ENCODE data around the gene ARID3A. TPM values are rescaled to one million over a fixed set of nuclear protein-coding genes. Genes with fewer than 3 reads are reported as not detected.

ARID3A gene
- polyA plus RNA-seq, 1 donor: 28.3 TPM

DNA sequence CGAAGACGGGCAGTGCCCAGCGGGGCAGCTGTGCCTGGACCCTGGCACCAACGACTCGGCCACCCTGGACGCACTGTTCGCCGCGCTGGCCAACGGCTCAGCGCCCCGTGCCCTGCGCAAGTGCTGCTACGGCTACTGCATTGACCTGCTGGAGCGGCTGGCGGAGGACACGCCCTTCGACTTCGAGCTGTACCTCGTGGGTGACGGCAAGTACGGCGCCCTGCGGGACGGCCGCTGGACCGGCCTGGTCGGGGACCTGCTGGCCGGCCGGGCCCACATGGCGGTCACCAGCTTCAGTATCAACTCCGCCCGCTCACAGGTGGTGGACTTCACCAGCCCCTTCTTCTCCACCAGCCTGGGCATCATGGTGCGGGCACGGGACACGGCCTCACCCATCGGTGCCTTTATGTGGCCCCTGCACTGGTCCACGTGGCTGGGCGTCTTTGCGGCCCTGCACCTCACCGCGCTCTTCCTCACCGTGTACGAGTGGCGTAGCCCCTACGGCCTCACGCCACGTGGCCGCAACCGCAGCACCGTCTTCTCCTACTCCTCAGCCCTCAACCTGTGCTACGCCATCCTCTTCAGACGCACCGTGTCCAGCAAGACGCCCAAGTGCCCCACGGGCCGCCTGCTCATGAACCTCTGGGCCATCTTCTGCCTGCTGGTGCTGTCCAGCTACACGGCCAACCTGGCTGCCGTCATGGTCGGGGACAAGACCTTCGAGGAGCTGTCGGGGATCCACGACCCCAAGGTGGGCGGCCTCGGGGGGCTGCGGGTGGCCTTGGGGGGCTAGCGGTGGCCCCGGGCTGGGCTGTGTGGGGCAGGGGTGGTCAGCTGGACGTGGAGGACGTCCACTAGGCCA is 79.2 kb downstream of the ARID3A start:
- DNase-seq: no peak

DNA sequence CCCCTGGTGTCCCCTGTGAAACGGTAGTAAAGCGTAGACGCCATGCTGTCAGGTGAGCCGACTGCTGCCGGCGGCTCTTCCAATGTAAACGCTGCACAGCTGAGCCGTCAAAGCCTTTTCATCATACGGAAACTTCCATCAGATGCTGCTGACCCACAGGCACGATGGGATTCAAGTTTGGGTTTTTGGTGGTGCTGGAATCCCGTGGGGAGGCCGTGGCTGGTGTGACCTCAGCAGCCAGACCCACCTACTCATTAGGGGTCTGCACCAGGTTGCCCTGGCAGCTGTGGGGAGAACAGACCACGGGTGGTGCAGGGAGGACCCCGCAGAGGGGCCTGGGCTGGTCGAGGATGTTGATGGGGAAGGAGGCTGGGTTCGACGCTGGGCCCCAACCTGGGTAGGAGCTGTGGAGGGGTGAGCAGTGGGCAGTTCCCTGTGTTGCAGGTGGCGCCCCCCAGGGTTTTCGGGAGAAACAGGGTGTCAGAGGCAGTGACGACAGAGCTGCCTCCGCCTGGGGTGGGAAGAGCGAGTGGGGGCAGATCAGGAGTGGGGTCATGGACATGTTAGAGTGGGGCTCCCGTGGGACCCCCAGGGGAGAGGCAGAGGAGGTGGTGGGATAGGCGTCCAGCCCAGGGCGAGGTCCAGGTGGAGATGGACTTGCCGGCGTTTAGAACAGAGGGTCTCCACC is 81.0 kb downstream of the ARID3A start:
- DNase-seq: no peak

DNA sequence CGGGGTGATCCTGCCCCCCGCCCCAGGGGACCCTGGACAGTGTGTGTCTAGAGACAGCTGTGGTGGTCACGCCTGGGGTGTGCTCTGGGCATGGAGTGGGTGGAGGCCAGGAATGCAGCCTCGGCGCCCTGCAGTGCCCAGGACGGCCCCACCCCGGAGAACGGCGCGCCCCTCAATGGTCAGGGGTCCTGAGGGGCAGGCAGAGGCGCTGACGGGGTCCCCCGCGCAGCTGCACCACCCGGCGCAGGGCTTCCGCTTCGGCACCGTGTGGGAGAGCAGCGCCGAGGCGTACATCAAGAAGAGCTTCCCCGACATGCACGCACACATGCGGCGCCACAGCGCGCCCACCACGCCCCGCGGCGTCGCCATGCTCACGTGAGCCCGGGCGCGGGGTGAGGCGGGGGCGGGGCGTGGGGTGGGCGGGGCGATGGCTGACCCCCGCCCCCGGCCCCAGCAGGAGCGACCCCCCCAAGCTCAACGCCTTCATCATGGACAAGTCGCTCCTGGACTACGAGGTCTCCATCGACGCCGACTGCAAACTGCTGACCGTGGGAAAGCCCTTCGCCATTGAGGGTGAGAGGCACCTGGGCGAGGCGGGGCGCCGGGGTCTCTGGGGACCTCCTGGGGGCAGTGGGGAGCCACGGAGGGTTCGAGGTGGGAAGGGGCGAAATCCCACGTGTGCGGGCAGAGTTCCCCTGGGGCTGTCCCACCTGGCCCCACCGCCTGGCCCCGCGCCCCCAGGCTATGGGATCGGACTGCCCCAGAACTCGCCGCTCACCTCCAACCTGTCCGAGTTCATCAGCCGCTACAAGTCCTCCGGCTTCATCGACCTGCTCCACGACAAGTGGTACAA is 81.8 kb downstream of the ARID3A start:
- no peak for DNase-seq

DNA sequence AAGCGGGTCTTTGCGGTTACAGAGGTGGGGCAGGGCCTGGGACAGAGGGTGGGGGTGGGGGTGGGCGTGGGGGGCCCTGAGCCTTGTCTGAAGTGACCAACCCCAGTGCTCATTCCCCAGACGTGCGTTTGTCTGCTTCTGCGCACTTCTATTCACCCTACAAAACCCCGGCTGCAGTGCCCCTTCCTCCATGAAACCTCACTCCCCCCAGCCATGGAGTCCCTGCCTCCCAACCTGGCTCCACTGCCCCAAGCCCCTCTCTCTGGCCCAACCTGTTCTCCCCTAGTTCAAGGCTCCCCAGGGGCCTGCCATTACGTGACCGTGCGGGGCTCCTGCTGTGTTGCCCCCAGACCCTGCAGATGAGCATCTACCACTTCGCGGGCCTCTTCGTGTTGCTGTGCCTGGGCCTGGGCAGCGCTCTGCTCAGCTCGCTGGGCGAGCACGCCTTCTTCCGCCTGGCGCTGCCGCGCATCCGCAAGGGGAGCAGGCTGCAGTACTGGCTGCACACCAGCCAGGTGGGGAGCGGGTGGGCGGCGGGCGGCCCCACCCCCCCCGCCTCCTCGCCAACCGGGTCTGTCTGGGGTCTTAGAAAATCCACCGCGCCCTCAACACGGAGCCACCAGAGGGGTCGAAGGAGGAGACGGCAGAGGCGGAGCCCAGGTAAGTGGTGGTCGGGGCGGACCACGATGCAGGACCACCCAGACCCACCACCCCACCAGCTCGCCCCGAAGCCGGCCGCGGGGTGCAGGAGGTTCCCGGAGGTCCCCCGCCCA is 82.6 kb downstream of the ARID3A start:
- DNase-seq: no peak

DNA sequence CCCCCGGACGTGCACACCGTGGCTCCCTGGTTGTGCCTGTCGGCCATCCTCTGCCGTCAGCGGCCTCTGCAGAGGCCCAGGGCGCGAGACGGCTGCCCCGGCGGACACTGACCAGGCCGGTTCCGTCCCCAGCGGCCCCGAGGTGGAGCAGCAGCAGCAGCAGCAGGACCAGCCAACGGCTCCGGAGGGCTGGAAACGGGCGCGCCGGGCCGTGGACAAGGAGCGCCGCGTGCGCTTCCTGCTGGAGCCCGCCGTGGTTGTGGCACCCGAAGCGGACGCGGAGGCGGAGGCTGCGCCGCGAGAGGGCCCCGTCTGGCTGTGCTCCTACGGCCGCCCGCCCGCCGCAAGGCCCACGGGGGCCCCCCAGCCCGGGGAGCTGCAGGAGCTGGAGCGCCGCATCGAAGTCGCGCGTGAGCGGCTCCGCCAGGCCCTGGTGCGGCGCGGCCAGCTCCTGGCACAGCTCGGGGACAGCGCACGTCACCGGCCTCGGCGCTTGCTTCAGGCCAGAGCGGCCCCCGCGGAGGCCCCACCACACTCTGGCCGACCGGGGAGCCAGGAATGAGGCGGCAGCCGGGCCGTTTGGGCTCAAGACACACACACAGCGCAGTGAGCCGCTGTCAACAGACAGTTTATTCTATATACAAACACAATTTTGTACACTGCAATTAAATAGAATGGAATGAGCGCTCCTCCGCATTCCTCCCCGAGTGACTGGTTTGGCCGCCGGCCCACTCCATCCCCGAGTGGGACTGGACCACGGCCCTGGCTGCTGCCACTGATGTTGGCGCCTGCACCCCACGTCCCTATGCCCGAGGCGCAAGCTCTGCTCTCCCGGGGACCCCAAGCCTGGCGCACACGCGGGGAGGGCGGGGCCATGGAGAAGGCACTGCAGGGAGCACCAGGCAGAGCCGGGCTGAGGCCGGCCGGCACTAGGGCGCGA is 83.5 kb downstream of the ARID3A start:
- no peak for DNase-seq

DNA sequence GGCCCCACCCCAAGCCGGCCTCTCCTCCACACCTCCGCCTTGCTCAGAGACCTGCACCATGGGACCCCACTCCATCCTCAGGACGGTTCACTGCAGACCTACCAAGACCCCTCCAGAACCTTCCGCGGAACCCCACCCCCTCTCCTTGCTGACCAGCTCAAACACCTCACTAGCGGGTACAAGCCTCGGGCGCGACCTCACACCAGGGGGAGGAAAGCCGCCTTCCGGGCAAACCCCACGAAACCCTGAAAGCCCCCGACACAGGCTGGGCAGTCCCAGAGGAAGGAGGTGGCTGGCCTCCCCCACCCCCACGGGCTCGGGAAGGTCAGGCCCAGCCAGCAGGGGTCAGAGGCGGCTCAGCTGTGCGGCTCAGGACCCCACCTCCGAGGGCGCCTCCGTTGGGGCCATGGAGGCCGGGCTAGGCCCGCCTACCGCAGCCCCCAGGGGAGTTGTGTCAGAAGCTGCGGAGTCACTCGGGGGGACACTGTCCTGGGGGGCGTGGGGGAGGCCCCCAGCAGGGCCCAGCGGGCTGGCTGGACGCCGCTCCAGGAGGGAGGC is 84.2 kb downstream of the ARID3A start:
- no peak for DNase-seq

DNA sequence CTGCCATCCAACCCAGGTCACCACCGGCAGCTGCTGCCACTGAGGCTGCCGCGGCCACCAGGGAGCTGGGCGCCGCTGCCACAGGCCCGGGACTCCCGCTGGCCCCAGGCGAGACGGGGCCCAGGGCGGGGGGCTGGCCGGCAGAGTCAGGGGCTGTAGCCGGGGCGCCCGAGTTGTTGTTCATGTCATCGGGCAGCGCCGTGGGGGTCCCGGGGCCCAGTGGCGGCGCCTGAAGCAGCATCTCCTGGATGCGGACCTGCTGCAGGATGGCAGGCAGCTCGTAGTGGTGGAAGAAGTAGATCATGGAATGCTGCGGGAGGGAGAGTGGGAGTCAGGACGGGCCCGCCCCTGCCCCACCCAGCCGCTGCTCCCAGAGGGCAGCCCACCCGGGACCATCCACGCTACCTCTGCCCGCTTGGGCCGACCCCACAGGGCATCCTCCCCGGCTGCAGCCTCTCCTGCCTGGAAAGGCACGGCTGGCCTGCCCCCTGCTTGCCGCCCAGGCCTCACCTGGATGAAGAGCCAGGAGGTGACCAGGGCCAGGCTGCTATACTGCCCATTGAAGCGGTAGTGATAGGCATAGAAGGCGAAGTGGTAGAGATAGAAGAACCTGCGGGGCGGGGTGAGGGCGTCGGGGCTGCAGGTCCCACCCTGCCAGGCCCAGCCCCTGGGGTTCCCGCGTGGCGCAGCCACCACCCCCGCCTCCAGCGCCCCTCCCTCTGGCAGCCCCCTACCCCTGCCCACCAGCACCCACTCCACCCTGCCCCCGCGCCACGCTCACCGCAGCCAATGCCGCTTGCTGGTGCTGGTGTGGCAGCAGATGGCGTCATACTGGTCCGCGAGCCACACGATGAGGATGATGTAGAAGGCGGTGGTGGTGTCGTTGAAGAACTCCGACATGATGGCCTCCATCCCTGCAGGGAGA is 85.0 kb downstream of the ARID3A start:
- no peak for DNase-seq

DNA sequence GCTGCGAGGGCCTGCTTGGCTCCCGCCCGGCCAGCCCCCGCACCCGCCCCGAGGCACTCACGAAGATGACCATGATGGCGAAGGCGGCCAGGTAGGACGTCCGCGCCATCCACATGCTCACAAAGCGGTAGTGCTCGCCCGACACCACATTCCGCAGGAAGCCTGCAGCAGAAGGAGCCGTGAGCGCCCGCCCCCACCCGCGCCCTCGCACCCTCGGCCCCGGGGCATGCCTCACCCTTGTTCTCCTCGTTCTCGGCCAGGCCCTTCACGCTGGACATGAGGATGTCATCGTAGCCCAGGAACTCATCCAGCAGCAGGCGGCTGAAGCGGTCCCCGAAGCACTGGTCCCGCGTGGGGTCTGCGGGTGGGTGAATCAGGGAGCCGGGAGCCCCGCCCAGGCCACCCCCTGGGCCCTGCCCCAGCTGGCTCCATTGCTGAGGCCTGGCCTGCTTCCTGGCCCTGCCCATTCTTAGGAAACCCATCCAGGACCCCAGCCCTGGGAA is 86.0 kb downstream of the ARID3A start:
- no peak for DNase-seq

DNA sequence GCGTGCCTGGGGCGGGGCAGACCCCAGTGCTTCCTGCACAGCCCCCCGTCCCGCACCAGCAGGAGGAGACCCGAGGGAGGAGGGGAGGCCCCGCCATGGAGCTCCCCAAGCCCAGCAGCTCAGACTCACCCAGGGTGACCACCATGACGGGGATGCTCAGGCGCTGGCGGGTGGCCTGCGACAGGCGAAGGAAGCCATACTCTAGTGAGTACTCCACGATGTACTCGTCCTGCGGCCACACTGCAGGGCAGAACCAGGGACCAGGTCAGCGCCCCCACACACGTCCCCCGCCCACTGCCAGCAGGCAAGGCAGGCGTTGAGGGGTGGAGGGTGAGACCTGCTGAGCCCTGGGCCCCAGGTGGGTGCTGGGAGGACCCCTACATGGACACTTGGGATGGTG is 86.5 kb downstream of the ARID3A start:
- DNase-seq: no peak

DNA sequence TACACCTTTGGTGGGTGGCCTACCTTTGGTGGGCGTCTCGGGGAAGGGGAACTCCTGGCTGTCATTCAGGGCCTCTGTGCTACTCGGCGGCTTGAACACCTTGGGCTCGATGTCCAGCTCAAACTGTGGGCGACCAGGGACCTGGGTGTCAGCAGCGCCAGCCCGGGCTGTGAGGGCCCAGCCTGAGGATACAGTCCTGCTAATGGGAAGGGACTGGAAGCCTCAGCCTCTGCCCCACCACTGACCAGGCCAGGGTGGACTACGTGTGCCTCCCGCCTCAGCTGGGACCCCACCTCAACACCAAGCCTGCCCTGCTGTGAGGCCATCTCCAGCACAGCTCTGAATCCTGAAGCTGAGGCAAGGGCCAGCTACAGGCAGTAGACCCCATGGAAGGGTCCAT is 87.4 kb downstream of the ARID3A start:
- no peak for DNase-seq

DNA sequence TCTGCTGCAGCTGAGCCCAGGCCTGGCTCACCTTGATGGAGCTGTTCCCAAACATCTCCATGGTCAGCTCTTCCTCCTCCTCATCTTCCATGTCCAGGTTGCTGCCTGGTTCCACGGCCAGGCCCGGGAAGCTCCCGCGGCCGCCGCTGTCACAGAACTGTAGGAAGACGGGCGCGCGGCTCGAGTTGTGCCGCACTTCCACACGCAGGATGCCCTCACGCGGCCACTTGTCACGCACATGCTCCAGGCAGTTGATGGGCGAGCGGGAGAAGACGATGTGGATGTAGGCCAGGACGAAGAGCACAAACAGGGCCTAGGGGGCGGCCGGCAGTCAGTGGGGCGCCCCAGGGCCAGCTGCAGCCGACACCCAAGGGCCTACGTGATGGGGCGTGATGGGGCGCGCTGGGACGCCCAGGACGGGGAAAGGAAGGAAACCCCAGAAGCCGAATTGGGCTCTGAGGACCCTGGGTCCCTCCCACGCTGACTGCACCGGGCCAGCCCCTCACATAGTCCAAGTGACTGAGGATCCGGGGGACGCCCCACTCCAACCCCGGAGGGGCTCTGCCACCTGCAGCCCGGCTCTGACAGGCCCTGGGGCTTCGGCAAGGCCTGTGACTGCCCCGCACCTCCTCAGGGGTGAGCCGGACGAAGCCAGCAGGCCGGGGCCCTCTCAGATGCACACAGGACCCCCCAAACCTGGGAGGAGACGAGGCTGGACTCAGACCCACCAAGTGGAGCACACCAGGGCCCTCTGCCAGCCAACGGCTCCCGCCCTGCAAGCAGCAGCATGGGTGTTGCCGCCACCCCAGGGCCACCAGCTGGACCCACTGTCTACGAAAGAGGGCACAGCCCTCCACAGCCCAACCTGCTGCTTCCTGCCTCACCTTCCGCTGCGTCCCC is 88.6 kb downstream of the ARID3A start:
- DNase-seq: no peak

DNA sequence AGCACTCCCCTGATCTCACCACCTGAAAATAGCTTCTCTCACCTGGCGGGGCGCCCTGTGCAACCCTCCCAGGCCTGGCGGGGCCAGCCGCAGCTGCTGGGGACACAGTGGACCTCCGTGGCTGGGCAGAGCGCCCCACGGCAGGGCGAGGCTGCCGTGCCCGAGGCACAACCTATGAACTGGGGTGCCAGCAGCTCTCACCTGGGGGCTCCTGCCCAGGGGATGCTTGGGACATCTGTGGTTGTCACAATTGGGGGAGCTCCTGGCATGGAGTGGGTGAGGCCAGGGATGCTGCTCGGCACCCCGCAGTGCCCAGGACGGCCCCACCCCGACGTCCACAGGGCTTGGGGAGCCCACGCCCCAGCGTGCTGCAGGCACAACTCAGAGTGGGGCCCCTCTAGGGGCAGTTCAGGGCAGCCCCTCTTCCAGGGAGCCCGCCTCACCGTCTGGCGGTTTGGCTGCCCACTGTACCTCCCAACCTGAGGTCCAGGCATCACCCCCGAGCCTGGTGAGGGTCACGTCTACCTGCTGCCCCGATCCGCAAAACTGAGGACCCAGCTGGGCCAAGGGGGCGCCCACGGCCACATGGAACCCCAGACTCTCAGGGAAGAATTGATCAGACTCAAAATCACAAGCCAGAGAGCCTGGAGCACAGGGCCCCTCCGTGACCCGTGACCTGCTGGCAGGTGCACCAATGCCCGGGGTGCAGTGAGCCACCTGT is 89.4 kb downstream of the ARID3A start:
- DNase-seq: no peak

DNA sequence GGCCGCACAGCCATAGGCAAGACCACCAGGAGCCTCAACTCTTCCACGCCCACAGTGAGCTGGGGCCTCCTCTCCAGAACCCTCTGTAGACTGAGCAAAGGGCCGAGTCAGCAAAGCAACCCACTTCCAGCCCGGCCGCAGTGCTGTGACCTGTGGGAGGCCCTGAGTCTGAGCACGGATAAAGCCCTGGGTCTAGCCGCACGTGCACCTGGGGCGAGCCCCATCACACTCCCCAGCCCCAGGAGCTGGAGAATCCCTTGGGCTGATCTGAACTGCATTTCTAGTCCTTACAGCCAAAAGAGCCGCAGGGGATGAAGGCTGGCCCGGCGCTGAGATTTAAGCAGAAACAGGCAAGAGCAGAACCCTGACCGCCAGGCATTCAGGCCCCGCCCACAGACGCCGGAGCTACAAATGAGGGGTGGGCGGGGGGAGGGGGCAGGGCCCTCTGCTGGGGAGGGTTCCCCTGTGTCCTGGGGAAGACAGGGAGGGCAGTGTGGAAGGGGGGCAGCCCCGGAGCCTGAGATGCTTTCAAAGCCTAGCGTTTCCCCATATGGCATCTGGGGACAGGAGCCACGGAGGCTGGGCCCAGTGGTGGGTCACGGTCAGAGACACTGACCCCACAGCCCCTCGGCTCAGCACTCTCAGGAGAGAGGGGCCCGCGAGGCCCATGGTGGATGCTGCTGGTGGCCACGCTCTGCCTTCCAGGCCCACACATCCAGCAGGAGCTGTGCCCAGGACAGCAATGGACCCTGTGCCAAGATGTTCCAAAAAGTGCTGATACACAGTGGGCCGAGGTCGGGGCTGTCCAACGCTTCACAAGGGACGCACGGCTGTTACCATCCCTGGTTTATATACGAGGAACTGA is 90.2 kb downstream of the ARID3A start:
- DNase-seq: no peak

DNA sequence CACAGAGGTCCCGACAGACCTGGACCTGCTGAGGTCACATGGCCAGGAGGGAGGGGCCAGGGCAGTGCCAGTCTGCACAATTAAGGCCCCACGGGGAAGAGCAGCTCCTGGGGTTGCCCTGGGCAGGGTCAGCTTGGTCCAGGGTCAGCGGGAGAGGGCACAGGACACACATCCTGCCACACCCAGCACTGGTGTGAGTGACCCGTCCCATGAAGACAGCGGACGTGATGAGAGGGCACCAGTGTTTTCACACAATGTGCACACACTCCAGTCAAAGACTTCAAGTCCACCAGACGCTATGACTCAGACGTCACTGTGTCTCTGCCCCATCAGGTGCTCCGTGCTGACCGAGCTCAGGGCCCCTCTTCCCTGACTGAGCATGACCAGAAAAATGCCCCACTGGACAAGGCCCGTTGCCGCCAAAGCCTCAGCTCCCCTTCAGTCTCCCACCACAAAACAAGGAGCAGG is 90.8 kb downstream of the ARID3A start:
- DNase-seq: no peak

DNA sequence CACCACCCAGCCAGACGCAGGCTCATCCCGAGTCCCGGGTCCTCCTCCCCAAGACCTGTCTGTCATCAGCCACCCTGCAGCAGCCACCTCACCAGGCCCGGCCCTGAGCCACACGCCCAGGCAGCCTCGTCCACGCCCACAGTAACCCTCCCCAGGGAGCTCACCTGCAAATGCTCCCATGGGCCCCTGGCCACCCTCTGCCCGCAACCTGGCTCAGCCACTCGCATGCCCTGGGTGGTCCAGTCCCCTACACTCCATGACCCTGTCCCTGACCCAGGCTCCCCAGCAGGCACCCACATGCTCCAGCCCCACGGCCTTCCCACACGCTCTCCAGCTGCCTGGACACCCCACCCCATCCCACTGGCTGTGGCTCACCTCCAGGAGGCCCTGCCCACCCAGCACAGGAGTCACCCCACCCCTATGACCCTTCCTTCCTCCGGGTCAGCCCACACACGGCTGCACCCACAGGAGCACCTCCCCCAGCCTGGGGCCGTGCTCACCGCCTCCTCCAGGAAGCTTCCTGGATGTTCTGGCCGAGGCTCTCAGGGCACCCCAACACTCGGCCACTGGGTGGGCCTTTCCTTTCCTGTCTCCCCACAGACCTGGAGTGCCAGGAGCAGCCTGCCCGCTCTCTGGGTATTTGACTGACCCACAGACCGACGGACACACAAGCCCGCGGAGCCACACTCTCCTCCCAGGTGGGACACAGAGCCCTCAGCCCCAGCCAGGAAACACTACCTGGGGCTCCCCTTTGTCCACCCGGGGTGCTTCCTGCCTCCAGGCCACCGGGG is 91.5 kb downstream of the ARID3A start:
- DNase-seq: no peak

All from left kidney (tissue), 2 donors.